Muscle of leg (tissue), 11 donors: ENCODE measurements around the gene PPM1M. TPM values are rescaled to one million over a fixed set of nuclear protein-coding genes. Genes with fewer than 3 reads are reported as not detected.

ENCODE experiments used
- DNase-seq: peaks from one replicate; pipeline ENCODE4 v3.0.0; 2013
- H3K27ac ChIP-seq: one replicate; pipeline ENCODE4 v1.5.1; 2013; ENCODE audit warnings: mild to moderate bottlenecking, low read length, control low read depth
- H3K27me3 ChIP-seq: one replicate; pipeline ENCODE4 v1.6.1; 2013; ENCODE audit warnings: low read length; ENCODE audit not compliant: control insufficient read depth, insufficient read depth
- H3K36me3 ChIP-seq: one replicate; pipeline ENCODE4 v1.6.1; 2013; ENCODE audit warnings: low read length; ENCODE audit not compliant: control insufficient read depth, insufficient read depth
- H3K4me1 ChIP-seq: one replicate; pipeline ENCODE4 v1.6.1; 2013; ENCODE audit warnings: low read length; ENCODE audit not compliant: control insufficient read depth, insufficient read depth
- H3K4me3 ChIP-seq: one replicate; pipeline ENCODE4 v1.5.1; 2013; ENCODE audit warnings: low read length, control low read depth
- H3K9me3 ChIP-seq: replicated peaks from 2 replicates; pipeline ENCODE4 v1.6.1; 2013; ENCODE audit warnings: low read depth, low read length; ENCODE audit not compliant: control insufficient read depth
- WGBS: methylation state at CpG from one replicate; pipeline ENCODE4 v1.1.5; 2013; ENCODE audit warnings: missing lambda C conversion rate; ENCODE audit not compliant: insufficient coverage; 5-methylcytosine and 5-hydroxymethylcytosine counted together
- polyA plus RNA-seq, 8 donors: library from polyadenylated mRNA; unstranded; fragments of 120-200 nt; gene quantifications; one replicate each; pipeline versions ENCODE4 v1.2.1 to v1.2.3, GENCODE V29; 2013; ENCODE audit warnings: inconsistent platforms in 1 of 8, low replicate concordance in 1 of 8; ENCODE audit not compliant: insufficient read length in 8 of 8, insufficient read depth in 1 of 8
- total RNA-seq: library from RNA; stranded (reverse); fragments of 120-200 nt; gene quantifications from one replicate; pipeline ENCODE4 v1.2.4, GENCODE V29; 2013

Gene PPM1M
- total and polyA plus RNA-seq, 9 donors = 11.6 to 22.5 (median 17.7) TPM

- H3K27ac ChIP-seq = no peak overlapping the region
- no peak for DNase-seq
- H3K9me3 ChIP-seq = no peaks in the 10 kb centered on the region
- H3K4me1 ChIP-seq = peaks cover 41% of the 10 kb centered on the region
- no peak overlapping the region for H3K4me3 ChIP-seq
- H3K27me3 ChIP-seq = peaks cover 7% of the 10 kb centered on the region
- 77% methylated on average over 7 of the region's 11 CpGs for WGBS
- H3K36me3 ChIP-seq = peaks cover 11% of the 10 kb centered on the region
These were observed 51.9 kb downstream of the PPM1M start for GRCh38 chr3:52297242-52298148.

DNA sequence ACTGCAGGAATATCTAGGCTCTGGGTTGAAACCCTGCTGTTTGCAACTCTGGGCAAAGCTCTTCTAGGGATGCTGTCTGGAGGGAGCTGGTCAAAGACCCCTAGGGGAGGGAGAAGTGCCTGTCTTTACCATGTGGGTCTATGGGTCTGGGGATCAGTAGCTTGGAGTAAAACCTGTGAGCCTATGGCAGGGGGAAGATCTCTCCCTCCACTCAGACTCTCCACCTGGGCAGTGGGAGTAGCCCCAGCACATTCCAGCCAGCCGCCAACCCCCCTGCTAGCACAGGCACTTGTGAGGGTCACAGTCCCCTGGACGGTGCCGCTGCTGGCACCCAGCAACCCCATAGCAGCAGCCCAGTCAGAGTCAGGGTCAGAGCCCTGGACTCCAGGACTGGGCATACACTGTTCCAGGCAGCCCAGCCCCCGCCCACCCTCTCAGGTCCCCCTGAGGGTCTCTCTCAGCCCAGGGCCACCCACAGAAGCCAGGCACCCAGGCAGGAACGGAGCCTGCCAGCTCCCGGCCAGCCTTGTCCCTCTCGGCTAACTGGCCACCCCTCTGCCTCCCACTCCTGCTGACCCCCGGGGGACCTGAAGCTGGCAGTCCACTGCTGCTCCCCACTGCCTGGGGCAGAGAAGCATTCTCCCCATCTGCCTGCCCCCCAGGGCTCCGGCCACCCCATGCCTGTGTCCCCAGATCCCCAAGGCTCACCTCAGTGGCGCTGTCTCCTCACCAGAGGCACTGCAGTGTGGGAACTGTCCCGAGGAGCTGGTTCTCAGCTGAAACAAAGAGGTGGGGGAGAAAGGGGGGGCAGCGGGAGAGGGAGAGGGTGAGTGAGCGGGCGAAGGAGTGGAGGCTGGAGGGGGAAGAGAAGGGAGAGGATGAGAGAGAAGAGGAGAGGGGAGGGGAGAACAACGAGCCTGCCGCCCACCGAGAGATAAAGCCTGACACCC is 52.9 kb downstream of the PPM1M start:
- 14% methylated on average over 17 of the region's 17 CpGs for WGBS
- Histone ChIP-seq H3K36me3 (peaks cover 8% of the 10 kb centered on the region), H3K4me1 (peaks cover 41% of the 10 kb centered on the region), H3K4me3 (no peak overlapping the region), H3K9me3 (no peaks in the 10 kb centered on the region), H3K27ac (no peak overlapping the region), H3K27me3 (peaks cover 7% of the 10 kb centered on the region)
- no peak for DNase-seq

DNA sequence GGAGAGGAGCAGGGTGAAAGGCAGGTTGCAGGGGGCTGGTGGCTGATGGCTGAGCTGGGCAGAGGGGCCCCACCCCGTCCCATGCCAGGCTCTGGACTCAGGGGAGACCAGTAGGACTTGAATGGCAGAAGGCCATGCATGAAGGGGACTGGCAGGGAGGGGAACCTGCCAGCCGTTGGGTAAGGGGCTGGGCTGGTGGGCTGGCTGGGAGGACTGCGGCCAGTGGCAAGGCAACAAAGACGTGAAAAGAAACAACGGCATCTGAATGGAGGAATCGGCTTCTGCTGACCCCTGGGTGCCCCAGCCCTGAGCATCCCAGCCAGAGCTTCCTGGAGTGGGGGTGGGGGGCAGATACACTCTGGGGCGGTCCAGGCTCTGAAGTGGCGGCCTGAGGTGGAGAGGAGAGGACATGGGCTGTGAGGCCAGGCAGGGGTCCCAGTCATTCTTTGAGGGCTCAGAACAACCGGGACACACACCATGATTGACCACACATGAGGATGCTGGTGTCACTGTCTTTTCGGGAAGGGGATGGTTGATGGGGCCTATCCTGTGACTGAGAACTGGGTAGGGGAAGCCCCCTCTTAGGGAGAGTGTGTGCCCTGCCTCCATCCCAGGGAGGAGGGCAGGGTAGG is 53.8 kb downstream of the PPM1M start:
- H3K9me3 ChIP-seq = no peaks in the 10 kb centered on the region
- no peak for DNase-seq
- peaks cover 7% of the 10 kb centered on the region for H3K27me3 ChIP-seq
- no peak overlapping the region for H3K27ac ChIP-seq
- peaks cover 41% of the 10 kb centered on the region for H3K4me1 ChIP-seq
- peaks cover 6% of the 10 kb centered on the region for H3K36me3 ChIP-seq
- no peak overlapping the region for H3K4me3 ChIP-seq
- WGBS = 28% methylated on average over 9 of the region's 10 CpGs

Other genes starting within 250 kb of the PPM1M start
- gene RPL29, start 249.9 kb upstream of the PPM1M start, total RNA-seq = 2,497 TPM
- 1,000 to 10,000 TPM; 2,610 to 3,484 (median 2,959) TPM for gene RPL29, start 249.9 kb upstream of the PPM1M start, polyA plus RNA-seq
- 14.0 TPM for gene DUSP7, start 189.2 kb upstream of the PPM1M start, total RNA-seq
- gene DUSP7, start 189.2 kb upstream of the PPM1M start, polyA plus RNA-seq = 10 to 100 TPM; 19.2 to 32.5 (median 26.5) TPM
- 3.1 TPM for gene POC1A, start 91.3 kb upstream of the PPM1M start, total RNA-seq
- gene POC1A, start 91.3 kb upstream of the PPM1M start, polyA plus RNA-seq = 1 to 10 TPM; 4.2 to 7.5 (median 5.7) TPM
- 30.4 TPM for gene ALAS1, start 47.6 kb upstream of the PPM1M start, total RNA-seq
- gene ALAS1, start 47.6 kb upstream of the PPM1M start, polyA plus RNA-seq = 10 to 100 TPM; 26.4 to 35.4 (median 31.1) TPM
- 0.09 TPM for gene TLR9, start 20.1 kb upstream of the PPM1M start, total RNA-seq
- gene TLR9, start 20.1 kb upstream of the PPM1M start, polyA plus RNA-seq = under 1 TPM in 7 of 8 donors, not detected in 1; 0.09 to 0.21 (median 0.16) TPM
- 22.0 TPM for gene TWF2, start 6.6 kb upstream of the PPM1M start, total RNA-seq
- 10 to 100 TPM; 23.5 to 36.6 (median 29.9) TPM for gene TWF2, start 6.6 kb upstream of the PPM1M start, polyA plus RNA-seq
- gene WDR82, start 32.9 kb downstream of the PPM1M start, total RNA-seq = 52.6 TPM
- 100 to 1,000 TPM in 2 of 8 donors, 10 to 100 TPM in 6; 74.2 to 103 (median 89.2) TPM for gene WDR82, start 32.9 kb downstream of the PPM1M start, polyA plus RNA-seq
- gene GLYCTK, start 42.1 kb downstream of the PPM1M start, total RNA-seq = 4.5 TPM
- 10 to 100 TPM in 1 of 8 donors, 1 to 10 TPM in 7; 4.0 to 10.2 (median 5.0) TPM for gene GLYCTK, start 42.1 kb downstream of the PPM1M start, polyA plus RNA-seq
- 3.2 TPM for gene DNAH1, start 70.6 kb downstream of the PPM1M start, total RNA-seq
- gene DNAH1, start 70.6 kb downstream of the PPM1M start, polyA plus RNA-seq = 1 to 10 TPM; 3.3 to 6.0 (median 4.6) TPM
- 39.1 TPM for gene BAP1, start 164.2 kb downstream of the PPM1M start, total RNA-seq
- gene BAP1, start 164.2 kb downstream of the PPM1M start, polyA plus RNA-seq = 10 to 100 TPM; 49.0 to 64.9 (median 55.5) TPM
- 7.1 TPM for gene PHF7, start 164.9 kb downstream of the PPM1M start, total RNA-seq
- 1 to 10 TPM; 6.9 to 9.3 (median 8.2) TPM for gene PHF7, start 164.9 kb downstream of the PPM1M start, polyA plus RNA-seq
- 10.8 TPM for gene SEMA3G, start 199.3 kb downstream of the PPM1M start, total RNA-seq
- gene SEMA3G, start 199.3 kb downstream of the PPM1M start, polyA plus RNA-seq = 10 to 100 TPM; 11.0 to 20.3 (median 16.3) TPM
- gene TNNC1, start 208.3 kb downstream of the PPM1M start, total RNA-seq = 608 TPM
- 1,000 to 10,000 TPM in 2 of 8 donors, 100 to 1,000 TPM in 6; 521 to 1,724 (median 629) TPM for gene TNNC1, start 208.3 kb downstream of the PPM1M start, polyA plus RNA-seq
- 47.2 TPM for gene NISCH, start 209.8 kb downstream of the PPM1M start, total RNA-seq
- 10 to 100 TPM; 53.9 to 91.9 (median 68.9) TPM for gene NISCH, start 209.8 kb downstream of the PPM1M start, polyA plus RNA-seq
- 58.4 TPM for gene STAB1, start 249.6 kb downstream of the PPM1M start, total RNA-seq
- 10 to 100 TPM; 39.4 to 60.5 (median 50.4) TPM for gene STAB1, start 249.6 kb downstream of the PPM1M start, polyA plus RNA-seq